ENCODE measurements around the gene MPP4. TPM values are rescaled to one million over a fixed set of nuclear protein-coding genes. Genes with fewer than 3 reads are reported as not detected.

The MPP4 gene
- total RNA-seq, 2 experiments from 2014 or later: not detected

DNA sequence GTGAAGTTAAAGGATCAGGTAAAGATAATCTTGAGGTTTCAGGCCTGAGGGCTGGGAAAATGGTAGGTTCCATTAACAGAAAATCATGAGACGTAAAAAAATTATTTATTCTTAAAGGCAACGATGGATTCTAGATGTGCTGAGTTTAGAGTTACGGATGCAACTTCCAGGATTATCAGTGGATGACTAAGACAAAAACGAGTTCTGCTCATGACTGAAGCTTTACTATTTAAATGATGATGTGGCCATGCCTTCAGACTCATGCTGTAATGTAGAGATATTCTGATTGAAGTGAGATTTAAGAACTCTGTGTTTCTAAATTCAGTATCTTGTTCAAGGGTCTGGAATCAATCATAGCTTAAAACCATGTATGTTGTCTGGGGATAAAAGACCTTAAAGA, 60.1 kb downstream of the MPP4 start:
- POLR2A ChIA-PET: no interaction called here
- CTCF ChIA-PET: interaction anchor here (0.7 kb wide), 1 partner anchor 104 kb away, joined by 4 read pairs; no protein-coding TSS in a partner anchor

DNA sequence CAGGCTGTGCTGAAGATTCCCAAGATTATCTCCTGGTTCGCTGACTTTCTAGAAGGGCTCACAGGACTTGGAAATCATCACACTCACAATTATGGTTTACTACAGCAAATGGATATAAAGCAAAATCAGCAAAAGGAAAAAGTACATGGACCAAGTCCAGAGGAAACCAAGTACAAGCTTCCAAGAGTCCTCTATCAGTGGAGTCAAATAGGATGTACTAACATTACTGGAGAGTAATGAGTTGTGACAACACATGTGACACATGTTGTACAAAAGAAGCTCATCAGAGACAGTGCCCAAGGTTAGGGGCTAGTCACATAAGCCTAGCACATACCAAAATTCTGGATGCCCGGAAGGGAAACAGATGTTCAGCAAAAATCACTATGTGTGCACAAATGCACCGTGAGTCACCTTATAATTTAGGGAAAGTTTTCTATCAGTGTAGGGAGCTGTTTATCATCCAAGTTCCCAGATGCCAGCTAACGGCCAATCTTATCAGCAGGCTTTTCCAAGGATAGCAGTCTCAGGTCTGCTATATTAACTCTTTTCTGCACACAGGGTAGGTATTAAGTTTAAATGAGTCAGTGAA, 64.7 kb downstream of the MPP4 start:
- CTCF ChIA-PET: interaction anchor here (0.9 kb wide), 1 partner anchor 57 kb away, joined by 3 read pairs; no protein-coding TSS in a partner anchor
- POLR2A ChIA-PET: no interaction called here

DNA sequence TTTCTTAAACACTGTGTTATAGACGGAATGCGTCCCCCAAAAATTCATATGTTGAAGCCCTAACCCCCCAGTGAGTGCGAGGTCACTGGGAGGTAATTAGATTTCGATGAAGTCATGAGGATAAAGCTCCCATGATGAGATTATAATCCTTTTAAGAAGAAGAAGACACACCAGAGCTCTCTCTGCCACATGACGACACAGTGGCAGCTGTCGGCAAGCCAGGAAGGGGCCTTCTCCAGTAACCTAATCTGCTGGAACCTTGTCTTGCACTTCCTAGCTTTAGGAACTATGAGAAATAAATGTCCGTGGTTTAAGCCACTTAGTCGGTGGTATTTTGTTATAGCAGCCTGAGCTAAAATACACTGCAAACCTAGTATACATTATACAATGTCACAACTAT, 67.4 kb downstream of the MPP4 start:
- POLR2A ChIA-PET: no interaction called here
- CTCF ChIA-PET: no interaction called here

DNA sequence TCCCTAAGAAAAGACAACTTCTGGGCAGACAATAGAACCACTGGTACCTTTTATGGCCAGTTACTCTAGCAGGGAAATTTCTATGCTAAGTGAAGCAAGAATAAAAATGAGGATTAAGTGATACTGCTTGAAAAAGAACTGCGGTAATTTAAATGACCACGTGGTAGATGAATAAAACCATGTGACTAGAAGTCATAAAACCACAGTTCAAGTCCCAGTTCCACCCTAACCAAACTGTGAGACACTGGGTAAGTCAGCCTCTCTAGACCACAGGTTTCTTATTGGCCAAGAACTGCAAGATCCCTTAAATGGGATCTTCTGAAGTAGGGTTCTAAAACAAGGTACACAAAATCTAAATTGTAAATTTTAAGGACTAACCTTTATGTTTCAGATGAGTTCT, 67.9 kb downstream of the MPP4 start:
- ChIA-PET CTCF (no interaction called here), POLR2A (no interaction called here)

DNA sequence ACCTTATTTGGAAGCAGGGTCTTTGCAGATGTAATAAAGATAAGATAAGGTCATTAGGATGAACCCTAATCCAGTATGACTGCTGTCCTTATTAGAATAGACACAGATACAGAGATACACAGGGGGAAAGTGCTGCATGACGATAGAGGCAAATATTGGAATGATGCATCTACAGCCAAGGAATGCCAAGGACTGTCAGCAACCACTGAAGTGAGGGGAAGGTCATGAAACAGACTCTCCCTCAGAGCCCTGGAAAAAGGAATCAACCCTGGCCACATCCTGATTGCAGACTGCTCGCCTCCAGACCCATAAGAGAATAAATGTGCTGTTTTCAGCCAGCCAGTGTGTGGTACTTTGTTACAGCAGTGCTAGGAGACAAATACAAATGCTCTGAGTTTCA, 69.9 kb downstream of the MPP4 start:
- ChIA-PET POLR2A (no interaction called here), CTCF (no interaction called here)

DNA sequence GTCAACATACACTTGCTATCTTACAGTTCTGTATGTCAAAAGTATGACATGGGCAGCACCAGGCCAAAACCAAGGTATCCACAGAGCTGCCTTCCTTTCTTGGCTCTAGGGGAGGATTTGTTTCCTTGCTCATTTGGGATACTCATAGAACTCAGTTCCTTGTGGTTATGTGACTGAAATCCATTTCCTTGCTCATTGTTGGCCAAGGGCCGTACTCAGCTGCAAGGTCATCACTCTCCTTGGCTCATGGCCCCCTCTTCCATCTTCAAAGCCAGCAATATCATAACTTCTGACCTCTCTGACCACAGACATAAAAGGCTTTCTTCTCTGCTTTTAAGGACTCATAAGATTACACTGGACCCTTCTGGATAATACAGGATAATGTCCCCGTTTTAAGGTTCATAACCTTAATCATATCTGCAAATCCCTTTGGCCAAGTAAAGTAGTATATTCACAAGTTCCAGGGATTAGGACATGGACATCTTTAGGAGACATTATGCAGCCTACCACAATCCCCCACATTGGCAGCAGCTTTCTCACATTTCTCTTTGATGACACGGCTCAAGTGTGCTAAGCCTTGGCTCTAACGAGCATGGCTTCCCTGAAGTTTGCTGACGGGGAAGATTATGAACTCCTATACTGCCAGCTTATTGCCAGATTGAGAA, 76.0 kb downstream of the MPP4 start:
- CTCF ChIA-PET: no interaction called here
- POLR2A ChIA-PET: no interaction called here

DNA sequence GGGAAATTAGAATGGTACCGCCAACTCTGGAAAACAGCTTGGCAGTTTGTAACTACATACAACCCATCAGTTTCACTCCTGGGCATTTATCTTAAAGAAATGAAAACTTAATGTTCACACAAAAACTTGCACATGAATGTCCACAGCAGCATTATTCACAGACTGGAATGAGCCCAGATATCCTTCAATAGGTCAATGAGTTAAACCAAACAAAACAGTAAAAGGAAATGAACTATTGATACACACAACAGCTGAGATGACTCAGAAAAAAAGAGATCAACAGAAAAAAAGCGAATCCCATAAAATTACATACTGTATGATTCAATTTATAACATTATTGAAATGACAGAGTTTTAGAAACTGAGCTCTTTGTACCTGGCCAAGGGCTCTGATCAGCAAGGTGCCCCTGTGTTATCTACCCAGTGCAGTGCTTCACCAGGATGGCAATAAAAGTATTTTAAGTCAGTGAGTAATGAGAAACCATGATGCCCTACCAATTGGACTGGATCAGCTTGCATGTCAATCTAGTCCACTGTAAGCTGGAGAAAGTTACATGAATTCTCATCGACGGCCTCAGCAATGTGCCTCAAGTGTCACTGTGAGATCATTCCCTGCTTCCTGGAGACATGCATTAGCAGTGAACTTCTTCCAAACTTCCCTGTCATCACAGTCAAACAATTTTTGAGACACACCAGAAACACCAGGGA, 77.0 kb downstream of the MPP4 start:
- ChIA-PET POLR2A (no interaction called here), CTCF (no interaction called here)

DNA sequence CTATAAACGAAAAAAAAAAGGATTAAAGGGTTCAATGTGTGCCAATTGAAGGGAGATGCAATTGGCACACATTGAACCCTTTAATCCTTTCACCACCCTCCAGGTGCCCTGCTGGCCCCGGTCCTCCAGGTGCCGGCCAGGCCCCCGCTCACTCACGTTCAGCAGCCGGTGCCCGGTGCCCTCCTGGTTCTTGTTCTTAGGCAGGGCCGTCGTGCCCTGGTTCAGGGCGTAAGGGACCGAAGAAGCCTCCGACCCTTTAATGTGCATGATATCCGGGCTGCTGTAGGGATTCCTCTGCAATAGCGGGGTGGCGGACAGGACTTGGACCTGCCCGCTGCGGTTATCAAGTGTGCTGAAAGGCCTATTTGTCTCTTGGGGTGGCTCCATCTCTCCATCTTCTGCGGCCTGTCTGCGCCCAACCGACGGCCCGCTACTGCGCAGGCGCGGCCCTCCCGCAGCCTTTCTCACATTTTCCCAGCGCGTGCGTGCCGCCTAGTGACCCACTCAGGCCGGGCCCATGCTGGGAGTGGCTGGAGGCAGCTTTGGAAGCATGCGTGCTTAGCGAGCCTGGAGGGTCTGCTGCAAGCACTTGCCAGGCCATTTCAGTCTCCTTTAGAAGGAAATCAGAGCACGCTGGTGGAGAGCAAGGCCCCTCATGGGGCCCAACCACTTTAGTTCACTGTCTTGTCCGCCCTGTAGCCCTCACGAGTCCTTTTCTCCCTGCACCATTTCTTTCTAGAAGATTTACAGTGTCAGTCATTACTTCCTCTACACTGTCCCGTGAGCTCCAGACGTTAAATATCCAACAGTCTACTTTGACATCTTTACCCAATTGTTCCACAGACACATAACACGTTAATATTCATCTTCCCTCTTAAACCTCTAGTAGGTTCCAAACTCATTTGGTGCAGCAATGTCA, 79.4 kb downstream of the MPP4 start:
- CTCF ChIA-PET: no interaction called here
- POLR2A ChIA-PET: no interaction called here

DNA sequence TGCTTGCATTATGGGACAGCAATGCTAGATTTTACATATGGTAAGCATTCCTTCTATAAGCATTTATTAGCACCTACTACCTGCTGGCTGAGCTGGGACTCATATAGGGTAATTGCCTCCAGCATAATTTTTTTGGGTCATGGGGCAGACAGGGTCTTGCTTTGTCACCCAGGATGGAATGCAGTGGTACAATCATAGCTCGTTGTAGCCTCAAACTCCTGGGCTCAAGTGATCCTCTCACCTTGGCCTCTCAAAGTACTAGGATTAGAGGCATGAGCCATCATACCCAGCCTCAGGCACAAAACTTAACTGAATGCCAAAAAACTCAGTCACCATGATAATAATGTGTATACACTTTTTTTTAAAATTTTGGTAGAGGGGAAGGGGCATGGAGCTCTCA, 90.4 kb downstream of the MPP4 start:
- CTCF ChIA-PET: no interaction called here

DNA sequence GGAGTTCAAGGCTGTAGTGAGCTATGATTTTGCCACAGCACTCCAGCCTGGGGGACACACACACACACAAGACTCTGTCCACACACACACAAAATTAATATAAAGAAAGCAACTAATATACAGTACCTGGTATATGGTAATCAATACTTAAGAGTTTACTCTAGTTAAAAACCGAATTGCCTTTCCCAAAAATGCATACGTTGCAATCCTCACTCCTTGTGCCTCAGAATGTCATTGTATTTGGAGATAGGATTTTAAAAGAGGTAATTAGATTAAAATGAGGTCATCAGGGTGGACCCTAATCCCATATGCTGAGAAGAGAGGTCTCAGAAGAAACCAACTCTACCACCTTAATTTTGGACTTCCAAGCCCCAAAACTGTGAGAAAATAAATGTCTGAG, 90.9 kb downstream of the MPP4 start:
- ChIA-PET CTCF (no interaction called here), POLR2A (no interaction called here)

More for the DNA sequence above, 90.4 kb downstream of the MPP4 start:
- POLR2A ChIA-PET: no interaction called here

DNA sequence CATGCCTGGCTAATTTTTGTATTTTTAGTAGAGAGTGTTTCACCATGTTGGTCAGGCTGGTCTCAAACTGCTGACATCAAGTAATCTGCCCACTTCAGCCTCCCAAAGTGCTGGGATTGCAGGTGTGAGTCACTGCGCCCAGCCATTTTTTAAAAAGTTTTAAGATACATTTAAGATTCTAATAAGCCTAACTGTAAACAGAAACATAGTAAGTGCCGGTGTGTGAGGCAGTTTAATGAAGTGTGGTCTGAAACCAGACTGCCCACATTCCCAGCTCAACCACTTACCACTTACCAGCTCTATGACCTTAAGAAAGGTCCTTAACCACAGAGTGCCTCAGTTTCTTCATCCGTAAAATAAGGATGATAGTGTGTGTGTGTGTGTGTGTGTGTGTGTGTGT, 97.5 kb downstream of the MPP4 start:
- CTCF ChIA-PET: no interaction called here
- POLR2A ChIA-PET: no interaction called here

DNA sequence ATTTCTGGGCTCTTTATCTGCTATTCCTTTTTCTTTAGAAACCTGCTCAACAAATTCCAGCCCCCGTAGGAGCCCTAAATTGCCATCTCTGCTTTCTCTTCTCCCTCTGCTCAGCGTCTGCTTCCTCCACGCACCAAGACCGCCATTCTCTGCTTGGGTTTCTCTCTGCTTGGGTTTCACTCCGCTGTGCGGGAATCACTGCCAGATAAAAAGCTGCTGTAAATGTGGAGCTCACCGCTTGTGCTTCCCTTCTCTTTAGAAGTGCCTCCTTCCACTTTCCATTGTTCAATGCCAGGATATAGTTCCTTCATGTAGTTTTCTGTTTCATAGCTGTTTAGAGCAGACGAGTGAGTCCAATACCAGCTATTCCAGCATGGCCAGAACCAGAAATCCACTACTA, 101.0 kb downstream of the MPP4 start:
- ChIA-PET CTCF (no interaction called here), POLR2A (no interaction called here)

Other genes starting within 250 kb of the MPP4 start
- gene TRAK2, start 247.2 kb downstream of the MPP4 start, total RNA-seq: 10 to 100 TPM; 22.6 to 23.2 TPM
- gene STRADB, start 246.9 kb downstream of the MPP4 start, total RNA-seq: 10 to 100 TPM; 23.0 to 25.8 TPM
- gene TMEM237, start 55.1 kb downstream of the MPP4 start, total RNA-seq: 10 to 100 TPM; 19.4 to 19.8 TPM
- 10 to 100 TPM; 15.2 to 16.5 TPM for gene ALS2, start 82.3 kb upstream of the MPP4 start, total RNA-seq
- not detected for gene CDK15, start 107.9 kb upstream of the MPP4 start, total RNA-seq